ENCODE results near the gene NTNG1. TPM values are rescaled to one million over a fixed set of nuclear protein-coding genes. Genes with fewer than 3 reads are reported as not detected.
A peak's percentile ranks its signal among the peaks of the same experiment; 100 is the strongest.

Gene NTNG1
- total RNA-seq, 1 donor from 2014 or later, result 19.7 TPM

- Mint-ChIP-seq H3K4me1 (ENCODE audit: unreplicated experiment) (peaks cover 5% of the 10 kb centered on the region), H3K36me3 (no peaks in the 10 kb centered on the region)
Observed at GRCh38 chr1:107415241-107415640, 274.4 kb downstream of the NTNG1 start.

GRCh38 chr1:107419003-107419402 is 278.2 kb downstream of the NTNG1 start:
- Mint-ChIP-seq H3K36me3 (no peaks in the 10 kb centered on the region), H3K9me3 (no peaks in the 10 kb centered on the region), H3K27me3 (no peaks in the 10 kb centered on the region), H3K4me3 (no peak overlapping the region), H3K4me1 (ENCODE audit: unreplicated experiment) (peaks cover 5% of the 10 kb centered on the region), H3K27ac (no peak overlapping the region)
- no peak for DNase-seq (ENCODE audit: extremely low spot score, unreplicated experiment)
- TF ChIP-seq, protein P1, sequence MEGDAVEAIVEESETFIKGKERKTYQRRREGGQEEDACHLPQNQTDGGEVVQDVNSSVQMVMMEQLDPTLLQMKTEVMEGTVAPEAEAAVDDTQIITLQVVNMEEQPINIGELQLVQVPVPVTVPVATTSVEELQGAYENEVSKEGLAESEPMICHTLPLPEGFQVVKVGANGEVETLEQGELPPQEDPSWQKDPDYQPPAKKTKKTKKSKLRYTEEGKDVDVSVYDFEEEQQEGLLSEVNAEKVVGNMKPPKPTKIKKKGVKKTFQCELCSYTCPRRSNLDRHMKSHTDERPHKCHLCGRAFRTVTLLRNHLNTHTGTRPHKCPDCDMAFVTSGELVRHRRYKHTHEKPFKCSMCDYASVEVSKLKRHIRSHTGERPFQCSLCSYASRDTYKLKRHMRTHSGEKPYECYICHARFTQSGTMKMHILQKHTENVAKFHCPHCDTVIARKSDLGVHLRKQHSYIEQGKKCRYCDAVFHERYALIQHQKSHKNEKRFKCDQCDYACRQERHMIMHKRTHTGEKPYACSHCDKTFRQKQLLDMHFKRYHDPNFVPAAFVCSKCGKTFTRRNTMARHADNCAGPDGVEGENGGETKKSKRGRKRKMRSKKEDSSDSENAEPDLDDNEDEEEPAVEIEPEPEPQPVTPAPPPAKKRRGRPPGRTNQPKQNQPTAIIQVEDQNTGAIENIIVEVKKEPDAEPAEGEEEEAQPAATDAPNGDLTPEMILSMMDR (conservative IDR thresholded peaks at IDR 0.05), result no peak

More at GRCh38 chr1:107415241-107415640, 274.4 kb downstream of the NTNG1 start:
- no peak for DNase-seq (ENCODE audit: extremely low spot score, unreplicated experiment)
- H3K27me3 Mint-ChIP-seq, result no peaks in the 10 kb centered on the region
- H3K4me3 Mint-ChIP-seq, result no peak overlapping the region
- no peaks in the 10 kb centered on the region for H3K9me3 Mint-ChIP-seq
- H3K27ac Mint-ChIP-seq, result no peak overlapping the region
- TF ChIP-seq, protein P1 (conservative IDR thresholded peaks at IDR 0.05), result no peak

DNA sequence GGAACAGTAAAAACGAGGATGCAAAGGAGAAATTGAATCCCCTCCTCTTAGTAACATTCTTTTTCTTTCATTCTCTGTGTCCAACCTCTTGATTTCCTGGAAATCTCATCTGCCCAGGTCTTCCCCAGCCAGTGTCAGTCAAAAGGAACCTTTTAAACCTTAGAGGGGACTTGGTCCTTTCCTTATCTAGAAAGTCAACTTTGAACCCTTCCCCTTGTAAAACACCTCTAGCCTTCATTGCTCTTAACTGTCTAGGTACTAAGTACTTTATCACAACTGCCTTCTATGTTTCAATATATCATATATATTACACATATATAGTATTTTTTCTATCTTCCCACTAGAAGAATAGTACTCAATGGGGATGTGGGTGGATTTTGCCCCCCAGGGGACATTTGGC is 282.1 kb downstream of the NTNG1 start:
- H3K4me1 Mint-ChIP-seq (ENCODE audit: unreplicated experiment), result peaks cover 5% of the 10 kb centered on the region
- TF ChIP-seq, protein P1 (conservative IDR thresholded peaks at IDR 0.05), result no peak
- no peak overlapping the region for H3K27ac Mint-ChIP-seq
- no peaks in the 10 kb centered on the region for H3K27me3 Mint-ChIP-seq
- H3K9me3 Mint-ChIP-seq, result peaks cover 5% of the 10 kb centered on the region
- H3K4me3 Mint-ChIP-seq, result no peak overlapping the region
- DNase-seq (ENCODE audit: extremely low spot score, unreplicated experiment), result no peak
- no peaks in the 10 kb centered on the region for H3K36me3 Mint-ChIP-seq

DNA sequence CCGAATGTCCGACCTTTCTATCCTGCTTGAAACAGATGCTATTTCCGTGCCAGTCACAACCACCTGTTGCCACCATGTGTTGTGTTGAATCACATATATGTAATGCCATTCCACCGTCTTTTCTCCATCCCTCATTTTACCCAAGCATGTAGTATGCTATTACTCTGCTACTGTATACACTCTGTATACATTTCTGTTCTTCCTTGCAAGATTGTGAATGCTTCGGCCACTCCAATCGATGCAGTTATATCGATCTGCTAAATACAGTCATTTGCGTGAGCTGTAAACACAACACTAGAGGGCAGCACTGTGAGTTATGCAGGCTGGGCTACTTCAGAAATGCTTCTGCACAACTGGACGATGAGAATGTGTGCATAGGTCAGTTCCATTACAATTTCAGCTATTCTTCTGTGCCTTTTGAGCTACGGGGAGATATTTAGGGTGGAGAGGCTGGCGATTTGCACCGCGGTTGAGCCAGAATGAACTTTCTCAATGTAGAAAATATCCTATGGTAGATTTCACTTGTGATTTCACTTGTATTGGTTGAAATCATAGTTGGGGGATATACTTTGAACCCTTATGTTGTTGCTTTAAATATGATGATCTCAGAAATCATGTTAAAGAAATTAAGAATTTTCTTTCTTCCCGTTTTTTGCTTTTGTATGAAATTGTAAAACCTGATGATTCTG is 289.8 kb downstream of the NTNG1 start:
- no peak for DNase-seq (ENCODE audit: extremely low spot score, unreplicated experiment)
- Mint-ChIP-seq H3K4me1 (ENCODE audit: unreplicated experiment) (no peaks in the 10 kb centered on the region), H3K9me3 (peaks cover 9% of the 10 kb centered on the region), H3K27ac (no peak overlapping the region), H3K36me3 (no peaks in the 10 kb centered on the region), H3K4me3 (no peak overlapping the region), H3K27me3 (no peaks in the 10 kb centered on the region)
- TF ChIP-seq, protein P1 (conservative IDR thresholded peaks at IDR 0.05), result peak; percentile 82

DNA sequence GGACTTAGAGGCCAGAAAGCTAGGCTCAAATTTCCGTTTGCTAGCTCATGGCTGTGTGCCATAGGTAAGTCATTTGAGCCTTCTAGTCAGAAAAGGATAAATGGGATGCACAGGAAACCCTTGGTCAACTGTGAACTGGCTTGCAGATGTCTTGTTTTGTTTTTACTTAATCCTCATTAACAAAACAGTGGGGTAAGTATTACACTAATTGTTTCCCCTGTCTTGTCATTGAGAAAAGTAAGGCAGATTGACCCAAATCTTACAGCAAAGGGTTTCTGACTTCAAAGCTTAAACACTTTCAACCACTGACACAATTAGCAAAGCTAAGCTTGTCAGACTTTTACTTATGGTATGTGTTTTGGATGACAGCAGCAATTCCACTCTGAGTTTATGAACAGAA is 291.3 kb downstream of the NTNG1 start:
- H3K4me1 Mint-ChIP-seq (ENCODE audit: unreplicated experiment), result peaks cover 6% of the 10 kb centered on the region
- H3K27me3 Mint-ChIP-seq, result no peaks in the 10 kb centered on the region
- no peak overlapping the region for H3K4me3 Mint-ChIP-seq
- H3K27ac Mint-ChIP-seq, result no peak overlapping the region
- no peak for DNase-seq (ENCODE audit: extremely low spot score, unreplicated experiment)
- no peaks in the 10 kb centered on the region for H3K36me3 Mint-ChIP-seq
- TF ChIP-seq, protein P1 (conservative IDR thresholded peaks at IDR 0.05), result no peak
- H3K9me3 Mint-ChIP-seq, result peaks cover 4% of the 10 kb centered on the region
